ENCODE measurements around the gene UNC5C.

GRCh38 chr4:95508421-95508820 is 40.4 kb downstream of the UNC5C start:
- no peak for TF ChIP-seq CTCF (conservative IDR thresholded peaks at IDR 0.05 in 1 of 2, IDR thresholded peaks at IDR 0.05 in 1 of 2; ENCODE audit: low read depth in 1 of 2, low read length in 2 of 2)
- no peak for TF ChIP-seq EZH2 (IDR thresholded peaks at IDR 0.05; ENCODE audit: low read length, missing control alignments)

All from fibroblast of lung (primary cell).